ENCODE measurements around the gene BDKRB2.

BDKRB2 gene

DNA sequence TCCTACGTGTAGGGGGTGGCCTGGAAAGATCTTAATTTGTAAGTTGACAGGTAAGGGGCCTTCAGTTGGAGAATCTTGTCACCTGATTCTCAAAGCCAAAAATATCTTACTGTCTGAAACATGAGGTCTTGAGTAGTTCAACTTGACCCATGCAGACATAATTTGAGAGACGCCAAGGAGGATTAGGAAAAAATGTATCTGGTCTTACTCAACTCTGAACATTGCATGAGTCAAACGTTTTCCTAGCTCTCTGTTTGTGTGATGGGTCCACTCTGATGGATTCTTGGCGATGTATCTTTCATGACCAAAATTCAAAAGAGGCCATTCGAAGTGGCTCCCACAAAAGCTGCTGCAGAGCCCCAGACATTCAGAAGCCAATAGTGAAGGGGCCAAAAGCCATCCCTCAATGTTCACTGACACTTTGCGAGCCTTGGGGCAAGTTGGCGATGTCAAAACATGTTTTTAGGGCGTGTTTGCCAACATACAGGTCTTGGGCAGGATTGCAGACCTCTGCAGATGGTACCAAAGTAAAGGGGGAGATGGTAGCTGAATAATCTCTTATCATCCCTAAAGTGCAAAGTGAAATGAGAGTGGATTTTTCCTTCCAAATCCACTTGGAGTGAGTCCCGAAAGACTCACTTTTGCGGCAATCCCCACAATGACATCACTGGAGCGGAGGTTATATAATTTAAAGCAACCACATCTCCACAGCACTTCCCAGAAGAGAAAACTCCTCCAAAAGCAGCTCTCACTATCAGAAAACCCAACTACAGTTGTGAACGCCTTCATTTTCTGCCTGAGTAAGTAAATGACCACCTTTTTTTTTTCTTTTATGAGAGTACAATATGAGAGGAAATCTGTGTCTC, 51.1 kb downstream of the BDKRB2 start, which contains the start of gene BDKRB1:
TSS of gene BDKRB1 (plus strand) at position 710 of the 866 bp plus-strand sequence. CDS start 7,473 bp downstream, outside the sequence.
- no peak for DNase-seq

DNA sequence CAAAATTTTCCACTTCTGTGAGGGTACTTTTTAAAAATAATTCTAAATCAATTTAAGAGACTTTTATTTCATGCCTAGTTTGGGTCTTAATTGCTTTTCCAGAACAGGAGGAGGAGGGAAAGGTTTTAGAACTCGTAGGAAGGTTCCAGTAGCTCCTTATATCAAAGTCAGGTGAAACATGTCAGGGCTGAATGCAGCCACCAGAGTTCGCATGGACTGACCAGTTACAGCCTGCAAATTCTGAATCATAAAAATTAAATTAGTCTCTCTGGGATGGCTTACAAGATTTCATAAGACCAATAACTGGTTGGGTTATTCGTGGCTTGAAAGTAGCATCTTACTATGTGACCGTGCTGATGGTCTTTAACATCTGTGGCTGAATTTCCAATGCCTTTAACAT, 51.8 kb downstream of the BDKRB2 start:
- no peak for DNase-seq

DNA sequence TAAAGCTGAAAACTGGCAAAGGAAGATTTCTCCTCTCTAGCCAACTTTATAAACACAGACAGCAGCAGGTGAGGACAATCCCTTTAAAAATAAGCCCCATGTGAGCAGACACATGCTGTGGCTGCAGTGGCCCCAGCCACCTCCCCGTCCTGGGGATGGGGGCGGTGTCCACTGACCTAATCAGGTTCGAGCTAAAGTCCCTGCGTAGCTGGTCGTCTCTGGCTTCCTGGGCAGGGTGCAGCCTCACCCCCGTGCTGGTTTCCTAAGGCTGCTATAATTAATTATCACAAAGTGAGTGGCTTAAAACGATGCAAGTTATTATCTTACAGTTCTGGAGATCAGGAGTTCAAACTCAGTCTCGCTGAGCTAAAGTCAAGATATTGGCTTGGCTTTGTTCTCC, 52.4 kb downstream of the BDKRB2 start:
- no peak for DNase-seq

DNA sequence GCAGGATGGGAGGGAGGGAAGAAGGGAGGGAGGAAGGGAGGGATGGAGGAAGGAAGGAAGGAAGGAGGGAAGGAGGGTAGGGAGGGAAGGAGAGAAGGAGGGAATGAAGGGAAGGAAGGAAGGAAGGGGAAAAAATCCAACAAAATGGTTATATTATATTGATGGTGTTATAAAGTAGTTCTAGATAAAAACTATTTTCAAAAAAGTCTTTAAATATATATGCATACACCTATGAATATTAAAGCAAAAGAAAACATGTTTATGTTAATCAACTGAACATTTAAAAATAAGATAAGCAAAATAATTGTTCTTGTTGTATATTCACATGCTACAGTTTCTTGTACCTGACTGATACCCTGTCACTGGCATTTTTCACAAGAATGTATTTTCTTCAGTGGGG, 53.3 kb downstream of the BDKRB2 start:
- DNase-seq = no peak

DNA sequence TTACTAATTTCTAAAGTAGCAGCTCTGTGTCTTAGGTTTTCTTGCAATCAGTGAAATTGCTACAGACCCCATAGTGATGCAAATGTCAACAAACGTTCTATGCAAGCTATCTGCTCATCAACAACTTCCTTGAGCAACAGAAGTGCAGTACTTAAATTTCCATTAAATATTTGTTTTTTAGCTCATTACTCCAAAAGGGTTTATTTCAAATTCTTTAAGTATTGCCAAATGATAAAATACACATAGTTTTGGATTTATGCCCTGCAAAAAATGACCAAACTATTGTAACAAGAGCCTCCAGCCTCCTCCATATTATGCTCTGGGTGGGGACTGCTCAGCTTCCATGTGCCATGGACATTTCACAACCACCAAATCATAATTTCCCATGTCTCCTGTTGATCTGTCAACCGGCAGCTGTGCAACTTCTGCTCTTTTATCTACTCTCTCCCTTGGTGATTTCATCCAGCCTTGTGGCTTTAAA, 55.7 kb downstream of the BDKRB2 start:
- DNase-seq = no peak

DNA sequence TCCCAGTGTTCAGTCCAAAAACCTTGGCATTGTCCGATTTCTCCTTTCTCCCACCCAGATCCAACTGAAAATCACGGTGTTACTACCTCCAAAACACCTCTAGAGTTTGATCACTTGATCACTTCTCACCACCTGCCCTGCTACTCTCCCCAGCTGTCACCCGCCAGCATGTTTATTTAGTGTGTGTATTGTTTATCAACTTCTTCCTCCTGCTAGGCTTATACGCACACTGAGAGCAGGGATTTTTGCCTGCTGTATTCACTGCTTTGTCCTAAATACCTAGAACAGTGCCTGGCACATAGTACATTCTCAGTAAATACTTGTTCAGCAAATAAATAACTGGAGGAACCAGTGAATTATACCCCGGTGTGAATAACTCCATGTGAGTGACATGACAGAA, 56.4 kb downstream of the BDKRB2 start:
- DNase-seq = no peak

DNA sequence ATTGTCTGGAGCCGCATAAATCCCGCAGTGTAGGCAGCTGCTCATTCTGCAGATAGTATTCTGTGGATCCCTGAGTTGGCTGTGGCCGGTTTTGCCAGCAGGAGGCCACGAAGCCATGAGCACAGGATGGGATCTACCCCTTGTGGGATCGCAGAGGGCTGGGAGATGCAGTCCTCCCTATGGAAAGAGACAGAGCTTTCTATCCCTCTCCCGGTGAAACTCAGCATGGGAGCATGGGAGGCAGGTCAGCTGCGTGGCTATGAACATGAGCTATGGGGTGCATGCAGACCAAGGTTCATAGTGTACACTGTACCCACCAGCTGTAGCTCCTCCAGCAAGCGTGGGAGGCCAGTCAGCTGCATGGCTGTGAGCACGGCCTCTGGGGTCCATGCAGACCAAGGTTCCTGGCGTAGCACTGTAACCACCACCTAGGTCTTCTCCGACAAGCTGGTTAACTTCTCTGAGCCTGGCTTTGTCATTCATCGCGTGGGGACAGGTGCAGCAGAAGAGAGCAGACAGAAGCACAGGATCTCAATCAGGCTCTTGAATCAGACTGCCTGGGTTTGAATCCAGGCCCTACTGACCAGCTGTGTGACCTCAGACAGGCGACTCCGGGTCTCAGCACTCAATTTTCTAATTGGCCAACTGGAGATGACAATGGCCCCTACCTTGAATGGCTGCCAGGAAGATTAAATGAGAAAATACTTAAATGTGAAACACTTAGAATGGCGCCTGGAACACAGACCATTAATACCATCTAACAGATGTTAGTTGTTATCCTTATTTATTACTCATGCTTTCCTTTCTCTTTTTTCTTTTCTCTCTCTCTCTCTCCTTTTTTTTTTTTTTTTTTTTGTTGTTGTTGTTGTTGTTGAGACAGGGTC, 57.4 kb downstream of the BDKRB2 start:
- no peak for DNase-seq

DNA sequence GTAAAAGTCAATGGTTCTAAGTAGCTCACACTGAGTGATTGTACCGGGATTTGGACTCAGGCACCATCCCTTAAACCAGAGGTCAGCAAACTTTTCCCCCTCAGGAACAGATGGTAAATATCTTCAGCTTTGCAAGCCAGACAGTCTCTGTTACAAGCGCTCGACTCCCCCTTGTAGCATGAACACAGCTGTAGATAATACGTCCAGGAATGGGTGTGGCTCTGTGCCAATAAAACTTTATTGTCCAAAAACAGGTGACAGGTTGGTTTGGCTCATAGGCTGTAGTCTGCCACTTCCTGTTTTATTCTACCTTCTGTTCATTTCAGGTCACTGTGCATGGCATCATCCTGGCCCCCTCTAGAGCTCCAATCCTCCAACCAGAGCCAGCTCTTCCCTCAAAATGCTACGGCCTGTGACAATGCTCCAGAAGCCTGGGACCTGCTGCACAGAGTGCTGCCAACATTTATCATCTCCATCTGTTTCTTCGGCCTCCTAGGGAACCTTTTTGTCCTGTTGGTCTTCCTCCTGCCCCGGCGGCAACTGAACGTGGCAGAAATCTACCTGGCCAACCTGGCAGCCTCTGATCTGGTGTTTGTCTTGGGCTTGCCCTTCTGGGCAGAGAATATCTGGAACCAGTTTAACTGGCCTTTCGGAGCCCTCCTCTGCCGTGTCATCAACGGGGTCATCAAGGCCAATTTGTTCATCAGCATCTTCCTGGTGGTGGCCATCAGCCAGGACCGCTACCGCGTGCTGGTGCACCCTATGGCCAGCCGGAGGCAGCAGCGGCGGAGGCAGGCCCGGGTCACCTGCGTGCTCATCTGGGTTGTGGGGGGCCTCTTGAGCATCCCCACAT, 58.9 kb downstream of the BDKRB2 start:
- DNase-seq = no peak

DNA sequence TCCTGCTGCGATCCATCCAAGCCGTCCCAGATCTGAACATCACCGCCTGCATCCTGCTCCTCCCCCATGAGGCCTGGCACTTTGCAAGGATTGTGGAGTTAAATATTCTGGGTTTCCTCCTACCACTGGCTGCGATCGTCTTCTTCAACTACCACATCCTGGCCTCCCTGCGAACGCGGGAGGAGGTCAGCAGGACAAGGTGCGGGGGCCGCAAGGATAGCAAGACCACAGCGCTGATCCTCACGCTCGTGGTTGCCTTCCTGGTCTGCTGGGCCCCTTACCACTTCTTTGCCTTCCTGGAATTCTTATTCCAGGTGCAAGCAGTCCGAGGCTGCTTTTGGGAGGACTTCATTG, 59.5 kb downstream of the BDKRB2 start:
- no peak for DNase-seq

DNA sequence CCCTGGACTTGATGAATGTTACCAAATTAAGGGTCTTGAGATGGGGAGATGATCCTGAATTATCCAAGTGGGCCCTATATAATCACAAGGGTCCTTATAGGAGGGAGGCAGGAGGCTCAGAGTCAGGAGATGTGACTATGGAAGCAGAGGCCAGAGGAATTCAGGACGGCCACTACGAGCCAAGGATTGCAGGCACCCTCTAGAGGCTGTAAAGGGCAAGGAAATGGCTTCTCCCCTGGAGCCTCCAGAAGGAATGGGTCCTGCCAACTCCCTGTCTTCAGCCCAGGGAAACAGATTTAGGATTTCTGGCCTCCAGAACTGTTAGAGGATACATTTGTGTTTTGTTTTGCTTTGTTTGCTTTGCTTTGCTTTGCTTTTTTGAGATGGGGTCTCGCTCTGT, 60.2 kb downstream of the BDKRB2 start:
- no peak for DNase-seq

DNA sequence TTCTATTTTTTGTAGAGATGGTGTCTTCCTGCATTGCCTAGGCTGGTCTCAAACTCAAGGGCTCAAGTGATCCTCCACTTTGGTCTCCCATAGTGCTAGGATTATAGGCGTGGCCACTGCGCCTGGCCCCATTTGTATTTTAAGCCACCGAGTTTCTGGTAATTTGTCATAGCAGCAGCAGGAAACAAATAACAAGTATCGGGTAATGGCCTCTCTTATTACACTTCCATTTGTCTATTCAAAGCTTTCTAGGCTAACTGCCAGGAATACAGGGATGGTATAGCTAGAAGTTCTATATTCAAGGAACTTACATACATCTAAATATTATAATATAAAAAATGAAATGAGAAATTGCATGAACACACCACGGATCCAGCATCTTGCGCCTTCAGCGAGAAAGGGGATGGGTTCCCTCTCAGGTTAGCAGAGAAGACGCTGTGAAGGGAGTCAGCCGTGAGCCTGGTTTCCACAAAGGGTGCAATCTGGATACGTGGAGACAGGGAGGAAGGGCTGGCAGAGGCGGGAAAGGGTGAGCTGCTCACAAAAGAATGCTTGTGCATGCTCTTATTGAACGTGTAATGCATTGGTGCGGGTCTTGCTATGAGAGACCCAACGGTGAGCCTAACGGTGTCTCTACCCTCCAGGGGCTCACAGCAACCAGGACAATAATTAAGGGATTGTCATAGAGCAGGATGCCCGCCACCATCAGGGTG, 60.9 kb downstream of the BDKRB2 start:
- DNase-seq = no peak

DNA sequence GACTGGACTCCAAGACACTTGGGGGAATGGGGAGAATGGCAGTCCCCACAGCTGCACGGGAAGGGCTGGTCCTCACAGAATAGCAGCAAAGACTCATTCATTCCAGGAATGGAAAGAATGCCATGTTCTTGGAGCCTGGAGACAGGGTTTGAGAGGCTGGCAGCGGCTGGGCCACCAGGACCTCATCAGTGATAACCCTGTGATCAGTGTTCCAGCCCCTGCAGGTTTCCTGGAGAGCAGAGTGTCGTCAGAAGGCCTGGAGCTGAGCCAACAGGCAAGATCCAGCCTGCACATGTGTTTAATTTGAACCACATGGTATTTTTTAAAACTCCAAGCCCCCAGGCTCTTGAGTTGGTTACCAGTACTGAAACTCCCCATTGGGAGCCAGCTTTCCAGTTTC, 62.7 kb downstream of the BDKRB2 start:
- no peak for DNase-seq

DNA sequence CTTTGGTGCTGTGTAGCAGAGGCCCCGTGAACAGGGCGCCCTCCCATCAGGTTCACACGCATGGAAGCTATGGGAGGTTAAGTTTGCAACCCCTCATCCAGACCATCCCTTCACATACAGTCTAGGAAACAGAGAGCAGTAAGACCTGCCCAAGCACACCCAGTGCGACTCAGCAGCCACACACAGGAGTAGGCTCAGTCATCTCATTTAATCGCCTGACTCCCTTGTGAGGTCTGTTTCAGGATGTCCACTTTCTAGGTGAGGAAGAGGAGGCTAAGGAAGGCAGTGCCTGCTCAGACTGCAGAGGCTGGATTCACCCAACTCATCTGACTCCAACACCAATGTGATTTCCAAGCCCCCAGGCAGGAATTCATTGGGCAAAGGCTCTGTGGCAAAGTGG, 63.3 kb downstream of the BDKRB2 start:
- no peak for DNase-seq

DNA sequence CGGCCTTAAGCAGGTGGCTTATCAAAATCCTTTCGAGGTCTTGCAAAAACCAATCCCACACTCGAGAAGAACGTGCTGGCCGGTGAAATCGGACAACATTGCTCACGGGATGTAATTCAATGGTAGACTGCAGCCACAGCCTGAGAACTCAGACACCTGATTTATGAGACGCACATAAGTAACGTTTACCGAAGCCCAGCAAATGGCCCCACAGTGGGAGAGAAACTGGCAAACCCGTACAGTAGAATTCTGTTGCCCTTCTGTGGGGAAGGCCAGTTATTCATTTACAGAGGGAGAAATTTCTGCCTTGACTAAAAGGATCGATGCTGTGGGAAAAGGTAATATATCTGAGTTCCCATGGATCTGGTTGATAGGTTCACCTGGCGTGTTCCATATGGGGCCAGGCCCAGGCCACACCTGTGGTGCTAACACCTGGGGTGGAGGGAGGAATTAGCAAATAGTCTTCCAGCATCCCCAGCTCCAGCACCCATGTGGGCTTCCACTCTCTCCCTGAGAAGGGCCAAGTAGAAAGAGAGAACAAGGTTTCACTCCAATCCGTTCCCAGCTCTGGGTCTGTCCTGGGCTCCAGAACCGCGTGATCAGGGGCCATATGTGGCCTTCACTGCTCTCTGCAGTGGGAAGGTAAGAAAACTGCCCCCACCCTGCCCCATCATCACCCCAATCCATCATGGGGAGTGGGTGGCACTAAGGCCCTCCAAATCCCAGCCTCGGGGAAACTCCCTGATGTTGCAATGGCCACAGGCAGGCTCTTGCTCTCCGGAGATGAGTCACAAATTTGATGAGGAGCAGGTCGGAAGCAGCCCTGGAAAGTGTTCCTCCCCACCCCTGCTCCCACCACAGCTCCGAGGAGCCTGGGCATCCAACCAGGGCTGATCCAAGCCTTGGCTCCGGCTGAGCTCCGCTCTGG, 64.1 kb downstream of the BDKRB2 start:
- no peak for DNase-seq

DNA sequence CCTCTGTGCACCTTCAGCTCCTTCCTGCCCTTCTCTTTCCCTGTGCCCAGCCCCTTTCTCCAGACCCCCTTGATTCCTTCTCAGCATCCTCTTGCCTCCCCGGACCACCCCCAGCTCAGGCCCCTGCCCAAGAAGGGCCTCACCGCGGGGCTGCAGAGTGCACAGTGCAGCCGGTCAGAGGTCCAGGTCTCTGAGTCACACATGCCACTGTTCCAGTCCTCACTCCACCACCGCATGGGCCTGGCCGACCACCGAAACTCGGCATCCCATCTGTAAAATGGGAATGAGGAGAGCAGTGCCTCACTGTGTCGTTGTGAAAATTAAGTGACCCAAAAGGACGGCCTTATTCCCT, 64.7 kb downstream of the BDKRB2 start:
- no peak for DNase-seq

DNA sequence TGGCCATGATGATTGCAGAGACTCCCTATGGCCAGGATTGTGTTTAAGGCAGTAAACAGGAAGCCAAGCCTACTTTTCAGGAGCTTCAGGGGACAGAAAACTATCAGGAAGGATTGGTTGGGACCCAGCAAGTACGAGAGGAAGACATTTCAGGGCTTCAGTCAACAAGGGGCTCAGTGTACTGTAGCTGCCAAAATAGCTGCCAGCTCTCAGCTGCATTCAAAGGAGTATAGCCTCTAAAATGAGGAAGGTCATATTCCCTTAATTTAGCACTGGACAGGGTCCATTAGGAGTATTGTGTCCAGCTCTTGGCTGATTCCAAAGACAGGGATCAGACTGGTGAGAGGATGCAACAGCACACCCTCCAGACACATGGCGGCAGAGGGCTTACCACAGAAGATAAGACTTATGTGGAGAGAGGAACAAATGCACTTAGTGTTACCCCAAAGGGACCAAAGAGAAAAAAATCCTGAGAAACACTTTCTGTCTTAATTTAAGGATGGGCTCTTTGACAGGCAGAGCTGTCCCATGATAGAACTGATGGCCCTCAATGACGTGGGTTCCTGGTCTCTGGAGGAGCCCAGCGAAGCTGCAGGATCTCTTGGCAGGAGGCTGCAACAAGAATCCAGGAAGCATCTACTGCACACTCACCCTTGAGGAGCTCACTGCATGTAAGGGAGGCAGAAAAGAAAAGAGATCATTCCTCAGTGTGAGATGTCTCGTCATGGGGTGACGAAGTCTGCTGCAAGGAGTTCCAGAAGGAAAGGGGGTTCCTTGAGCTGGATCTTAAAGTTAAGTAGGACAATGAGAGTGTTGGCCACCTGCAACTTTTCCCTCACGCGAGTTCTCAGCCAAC, 66.2 kb downstream of the BDKRB2 start:
- no peak for DNase-seq

DNA sequence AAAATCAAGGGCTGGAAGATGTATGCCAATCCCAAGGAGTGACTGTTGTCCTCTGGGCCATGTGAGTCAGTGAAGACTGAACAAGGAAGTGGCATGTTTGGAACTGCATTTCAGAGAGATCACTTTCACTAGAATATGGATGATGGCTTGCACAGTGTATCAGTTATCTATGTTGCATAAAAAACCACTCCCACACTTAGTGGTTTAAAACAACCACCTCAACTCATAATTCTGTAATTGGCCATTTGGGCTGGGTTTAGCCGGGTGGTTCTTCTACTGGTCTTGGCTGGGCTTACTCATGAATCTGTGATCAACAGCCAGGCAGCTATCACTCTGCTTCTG, 66.8 kb downstream of the BDKRB2 start:
- DNase-seq = no peak

DNA sequence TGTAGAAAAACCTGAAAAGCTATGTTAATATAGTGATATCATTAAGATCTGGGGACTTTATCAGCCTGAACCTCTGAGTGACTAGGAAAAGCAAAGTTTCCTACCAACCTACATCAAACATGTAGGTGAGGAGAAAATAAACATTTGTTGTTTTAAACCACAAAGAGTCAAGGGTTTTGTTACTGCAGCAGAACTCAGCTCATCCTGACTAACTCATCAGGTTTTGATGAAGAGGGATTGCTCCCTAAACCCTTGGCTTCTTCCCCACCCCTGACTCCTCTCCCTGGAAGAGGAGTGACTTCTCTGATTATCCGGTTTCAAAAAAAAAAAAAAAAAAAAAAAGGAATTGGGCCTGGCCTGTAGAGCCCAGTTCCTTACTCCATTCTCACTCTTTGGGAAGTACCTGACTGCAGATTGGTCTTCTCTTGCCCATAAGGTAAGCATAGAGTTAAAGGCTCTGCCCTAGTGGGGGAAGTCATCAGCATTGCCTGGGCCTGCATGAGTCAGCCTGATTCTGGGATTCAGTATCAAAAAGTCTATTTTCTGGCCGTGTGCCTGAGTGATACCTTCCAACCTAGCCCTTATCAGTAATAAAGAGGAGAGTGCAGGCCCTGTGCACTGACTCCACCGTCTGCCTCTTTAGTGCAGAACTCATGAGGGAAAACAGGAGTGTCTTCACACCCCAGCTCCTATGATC, 68.3 kb downstream of the BDKRB2 start:
- DNase-seq = no peak

DNA sequence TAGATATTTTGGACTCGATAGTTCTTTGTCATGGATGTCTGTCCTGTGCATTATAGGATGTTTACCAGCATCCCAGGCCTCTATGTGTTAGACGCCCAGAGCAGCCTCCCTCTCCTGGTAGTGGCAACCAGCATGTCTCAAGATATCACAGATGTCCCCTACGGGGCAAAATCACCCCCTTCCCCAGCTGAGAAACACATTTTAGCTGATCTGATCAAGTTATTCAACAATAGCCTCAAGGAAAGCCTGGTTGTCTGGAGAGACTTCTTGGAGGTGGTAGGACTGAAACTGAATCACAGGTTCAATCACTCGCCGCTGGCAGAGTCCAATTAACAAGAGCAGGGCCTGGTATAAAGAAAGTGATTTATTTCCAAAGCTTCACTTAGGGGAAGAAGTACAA, 69.0 kb downstream of the BDKRB2 start:
- DNase-seq = no peak

DNA sequence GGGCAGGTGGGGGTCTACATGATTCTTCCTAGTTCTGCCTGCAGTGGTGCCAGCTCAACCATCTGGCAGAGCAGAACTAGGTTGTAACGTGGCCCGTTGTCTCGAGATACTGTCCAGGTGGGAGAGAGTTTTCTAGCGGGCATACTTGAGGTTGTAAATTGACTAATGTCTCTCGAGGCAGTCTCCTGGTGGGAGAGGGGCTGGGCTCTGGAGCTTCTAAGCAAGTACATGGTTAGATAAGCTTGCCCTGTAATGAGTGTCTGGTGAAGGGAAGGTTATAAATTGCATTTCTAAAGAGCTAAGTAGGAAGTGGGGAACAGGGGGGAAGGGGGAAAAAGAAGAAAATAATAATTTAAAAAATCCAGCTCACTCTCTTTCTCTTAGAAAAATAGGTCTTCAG, 69.5 kb downstream of the BDKRB2 start:
- no peak for DNase-seq

Data from activated T-cell treated with anti-CD3 and anti-CD28 coated beads, Interleukin-2, amount 50 U/mL, for 1 hour (primary cell).